Ishikawa (cell line): ENCODE data around the gene SLC29A2.

Experiments
- CEBPB ChIP-seq: IDR thresholded peaks from 2 replicates; pipeline ENCODE4 v1.6.1; 2012
- CREB1 ChIP-seq: IDR thresholded peaks from 2 replicates; pipeline ENCODE4 v1.6.1; 2012; ENCODE audit warnings: low read depth
- EGR1 ChIP-seq: IDR thresholded peaks from 2 replicates; pipeline ENCODE4 v1.6.1; 2012
- EP300 ChIP-seq: IDR thresholded peaks from 2 replicates; pipeline ENCODE4 v1.6.1; 2012; ENCODE audit warnings: borderline replicate concordance
- FOXM1 ChIP-seq: IDR thresholded peaks from 2 replicates; pipeline ENCODE4 v1.6.1; 2012; ENCODE audit warnings: low read depth, borderline replicate concordance
- MAX ChIP-seq: IDR thresholded peaks from 2 replicates; pipeline ENCODE4 v1.6.1; 2012
- RAD21 ChIP-seq: IDR thresholded peaks from 2 replicates; pipeline ENCODE4 v1.6.1; 2012; ENCODE audit warnings: low read depth
- TAF1 ChIP-seq: IDR thresholded peaks from 2 replicates; pipeline ENCODE4 v1.6.1; 2012; ENCODE audit warnings: low read depth, mild to moderate bottlenecking
- TCF12 ChIP-seq: IDR thresholded peaks from 2 replicates; pipeline ENCODE4 v1.6.1; 2012; ENCODE audit warnings: low read depth
- YY1 ChIP-seq: IDR thresholded peaks from 2 replicates; pipeline ENCODE4 v1.6.1; 2012; ENCODE audit warnings: low read depth
- TF ChIP-seq, protein P1 (sequence below): IDR thresholded peaks from 2 replicates; pipeline ENCODE4 v1.6.1; 2012
- TF ChIP-seq, protein P2 (sequence below): IDR thresholded peaks from 2 replicates; pipeline ENCODE4 v1.6.1; 2012; ENCODE audit warnings: low read depth, mild to moderate bottlenecking

- no peak for TF ChIP-seq TAF1
- peak; percentile 50 for TF ChIP-seq RAD21
- no peak for TF ChIP-seq FOXM1
- 0 out of 2 replicates have a peak, but pooled peaks have one; percentile 32 for TF ChIP-seq TCF12
- peak; percentile 42 for TF ChIP-seq EGR1
- TF ChIP-seq, protein P1, sequence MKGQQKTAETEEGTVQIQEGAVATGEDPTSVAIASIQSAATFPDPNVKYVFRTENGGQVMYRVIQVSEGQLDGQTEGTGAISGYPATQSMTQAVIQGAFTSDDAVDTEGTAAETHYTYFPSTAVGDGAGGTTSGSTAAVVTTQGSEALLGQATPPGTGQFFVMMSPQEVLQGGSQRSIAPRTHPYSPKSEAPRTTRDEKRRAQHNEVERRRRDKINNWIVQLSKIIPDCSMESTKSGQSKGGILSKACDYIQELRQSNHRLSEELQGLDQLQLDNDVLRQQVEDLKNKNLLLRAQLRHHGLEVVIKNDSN = peak; percentile 15; the same call in 1 of the 2 replicates
- TF ChIP-seq, protein P2, sequence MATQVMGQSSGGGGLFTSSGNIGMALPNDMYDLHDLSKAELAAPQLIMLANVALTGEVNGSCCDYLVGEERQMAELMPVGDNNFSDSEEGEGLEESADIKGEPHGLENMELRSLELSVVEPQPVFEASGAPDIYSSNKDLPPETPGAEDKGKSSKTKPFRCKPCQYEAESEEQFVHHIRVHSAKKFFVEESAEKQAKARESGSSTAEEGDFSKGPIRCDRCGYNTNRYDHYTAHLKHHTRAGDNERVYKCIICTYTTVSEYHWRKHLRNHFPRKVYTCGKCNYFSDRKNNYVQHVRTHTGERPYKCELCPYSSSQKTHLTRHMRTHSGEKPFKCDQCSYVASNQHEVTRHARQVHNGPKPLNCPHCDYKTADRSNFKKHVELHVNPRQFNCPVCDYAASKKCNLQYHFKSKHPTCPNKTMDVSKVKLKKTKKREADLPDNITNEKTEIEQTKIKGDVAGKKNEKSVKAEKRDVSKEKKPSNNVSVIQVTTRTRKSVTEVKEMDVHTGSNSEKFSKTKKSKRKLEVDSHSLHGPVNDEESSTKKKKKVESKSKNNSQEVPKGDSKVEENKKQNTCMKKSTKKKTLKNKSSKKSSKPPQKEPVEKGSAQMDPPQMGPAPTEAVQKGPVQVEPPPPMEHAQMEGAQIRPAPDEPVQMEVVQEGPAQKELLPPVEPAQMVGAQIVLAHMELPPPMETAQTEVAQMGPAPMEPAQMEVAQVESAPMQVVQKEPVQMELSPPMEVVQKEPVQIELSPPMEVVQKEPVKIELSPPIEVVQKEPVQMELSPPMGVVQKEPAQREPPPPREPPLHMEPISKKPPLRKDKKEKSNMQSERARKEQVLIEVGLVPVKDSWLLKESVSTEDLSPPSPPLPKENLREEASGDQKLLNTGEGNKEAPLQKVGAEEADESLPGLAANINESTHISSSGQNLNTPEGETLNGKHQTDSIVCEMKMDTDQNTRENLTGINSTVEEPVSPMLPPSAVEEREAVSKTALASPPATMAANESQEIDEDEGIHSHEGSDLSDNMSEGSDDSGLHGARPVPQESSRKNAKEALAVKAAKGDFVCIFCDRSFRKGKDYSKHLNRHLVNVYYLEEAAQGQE = no peak
- TF ChIP-seq EP300 = peak; percentile 30; the same call in 1 of the 2 replicates
- TF ChIP-seq YY1 = 0 out of 2 replicates have a peak, but pooled peaks have one; percentile 9
- no peak for TF ChIP-seq CREB1
- no peak for TF ChIP-seq CEBPB
- peak; percentile 31 for TF ChIP-seq MAX
Observed at GRCh38 chr11:66336234-66337102, 35.1 kb downstream of the SLC29A2 start, which contains the start of gene RIN1.
